Mammary epithelial cell (primary cell): Measurements from ENCODE around the gene FEM1B.
"Not testable (repeated sequence)": the region's sequence is repeated elsewhere in the genome, so short reads cannot be mapped to it uniquely, and the experiment has no call there.

Source experiments
- EZH2 ChIP-seq: IDR thresholded peaks from 2 replicates; pipeline ENCODE4 v1.6.1; 2012; ENCODE audit warnings: low read length, inconsistent platforms, borderline replicate concordance
- TF ChIP-seq, protein P1 (sequence below), 2 donors: IDR thresholded peaks in 1 of 2; conservative IDR thresholded peaks in 1 of 2; 2 replicates each; pipeline ENCODE4 v1.5.1; 2011 to 2012; ENCODE audit warnings: inconsistent platforms in 2 of 2, low read length in 2 of 2, mild to moderate bottlenecking in 2 of 2, control low read depth in 1 of 2, low read depth in 1 of 2; ENCODE audit not compliant: insufficient read depth in 1 of 2; ENCODE audit errors: extremely low read depth in 1 of 2

DNA sequence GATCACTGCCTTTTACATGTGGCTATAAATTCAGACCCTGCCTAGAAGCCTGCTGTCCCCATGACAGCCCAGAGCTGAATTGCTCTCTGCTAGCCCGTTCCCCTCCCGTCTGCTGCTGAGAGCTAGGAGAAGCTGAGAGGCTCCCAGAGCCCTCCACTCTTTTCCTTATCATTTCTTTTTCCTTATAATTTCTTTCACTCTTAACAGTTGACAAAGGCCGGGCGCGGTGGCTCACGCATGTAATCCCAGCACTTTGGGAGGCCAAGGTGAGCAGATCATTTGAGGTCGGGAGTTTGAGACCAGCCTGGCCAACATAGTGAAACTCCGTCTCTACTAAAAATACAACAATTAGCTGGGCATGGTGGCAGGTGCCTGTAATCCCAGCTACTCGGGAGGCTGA, 43.0 kb upstream of the FEM1B start:
- TF ChIP-seq EZH2, result not testable (repeated sequence)
- TF ChIP-seq, protein P1, sequence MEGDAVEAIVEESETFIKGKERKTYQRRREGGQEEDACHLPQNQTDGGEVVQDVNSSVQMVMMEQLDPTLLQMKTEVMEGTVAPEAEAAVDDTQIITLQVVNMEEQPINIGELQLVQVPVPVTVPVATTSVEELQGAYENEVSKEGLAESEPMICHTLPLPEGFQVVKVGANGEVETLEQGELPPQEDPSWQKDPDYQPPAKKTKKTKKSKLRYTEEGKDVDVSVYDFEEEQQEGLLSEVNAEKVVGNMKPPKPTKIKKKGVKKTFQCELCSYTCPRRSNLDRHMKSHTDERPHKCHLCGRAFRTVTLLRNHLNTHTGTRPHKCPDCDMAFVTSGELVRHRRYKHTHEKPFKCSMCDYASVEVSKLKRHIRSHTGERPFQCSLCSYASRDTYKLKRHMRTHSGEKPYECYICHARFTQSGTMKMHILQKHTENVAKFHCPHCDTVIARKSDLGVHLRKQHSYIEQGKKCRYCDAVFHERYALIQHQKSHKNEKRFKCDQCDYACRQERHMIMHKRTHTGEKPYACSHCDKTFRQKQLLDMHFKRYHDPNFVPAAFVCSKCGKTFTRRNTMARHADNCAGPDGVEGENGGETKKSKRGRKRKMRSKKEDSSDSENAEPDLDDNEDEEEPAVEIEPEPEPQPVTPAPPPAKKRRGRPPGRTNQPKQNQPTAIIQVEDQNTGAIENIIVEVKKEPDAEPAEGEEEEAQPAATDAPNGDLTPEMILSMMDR (conservative IDR thresholded peaks at IDR 0.05 in 1 of 2, IDR thresholded peaks at IDR 0.05 in 1 of 2; ENCODE audit: extremely low read depth in 1 of 2, insufficient read depth in 1 of 2, low read depth in 1 of 2, low read length in 2 of 2), result not testable (repeated sequence)
